HCEC 1CT (cell line): ENCODE measurements around the gene RHEX.
A peak's percentile ranks its signal among the peaks of the same experiment; 100 is the strongest.
"Not testable (repeated sequence)": the region's sequence is repeated elsewhere in the genome, so short reads cannot be mapped to it uniquely, and the experiment has no call there.

Source experiments
- DNase-seq: peaks from one replicate; pipeline ENCODE4 v3.0.0-alpha.2; 2017

Gene RHEX

DNA sequence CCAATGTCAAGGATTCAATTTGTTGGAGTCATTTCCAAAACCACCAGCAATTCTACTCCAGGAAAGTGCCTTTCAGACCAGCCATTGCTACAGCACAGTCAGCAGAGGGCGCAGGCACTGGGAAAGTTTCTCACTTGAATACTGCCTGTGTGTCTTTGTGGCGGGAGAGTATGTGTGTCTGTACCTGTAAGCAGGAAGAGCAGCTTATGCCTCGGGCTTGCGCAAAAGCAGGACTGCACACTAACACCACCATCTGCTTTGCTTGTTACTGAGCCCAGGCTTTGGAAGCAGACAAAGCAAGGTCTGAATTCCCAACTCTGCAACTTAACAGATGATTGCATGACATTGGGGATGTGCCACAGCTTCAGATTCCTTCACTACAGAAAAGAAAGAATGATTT lies 22.3 kb upstream of the RHEX start:
- peak; percentile 59 for DNase-seq

DNA sequence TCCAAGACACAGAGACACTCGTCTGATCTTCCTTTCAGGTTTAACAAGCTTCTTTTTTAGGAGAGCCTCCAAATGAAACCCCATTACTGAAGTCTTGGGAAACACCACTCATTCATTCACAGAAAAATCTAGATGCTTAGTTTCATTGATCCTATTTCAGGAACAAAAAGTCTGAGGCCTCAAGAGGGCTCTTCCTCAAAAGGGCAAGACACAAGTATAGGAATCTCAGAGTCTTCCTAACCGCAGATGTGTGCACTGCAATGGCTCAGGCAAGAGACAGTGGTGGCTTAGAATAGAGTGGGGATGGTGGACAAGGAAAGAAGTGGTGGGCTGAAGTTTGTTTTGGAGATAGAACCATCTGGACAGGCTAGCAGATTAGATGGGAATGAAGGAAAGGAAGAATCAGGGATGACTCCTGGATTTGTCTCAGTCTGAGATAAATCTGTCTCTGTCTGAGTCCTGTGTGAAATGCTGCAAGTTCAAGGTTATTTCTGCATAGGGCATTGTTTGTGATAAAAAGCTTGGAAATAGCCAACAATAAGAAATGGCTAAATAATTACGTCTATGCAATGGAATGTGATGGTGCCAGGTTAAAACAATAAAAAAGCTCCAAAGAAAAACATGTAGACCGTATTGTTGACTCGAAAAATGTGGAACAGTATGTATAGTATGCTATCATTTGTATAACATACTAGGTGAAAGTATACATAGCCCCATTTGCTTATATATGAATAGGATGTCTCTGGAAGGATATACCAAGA lies 20.4 kb upstream of the RHEX start:
- no peak for DNase-seq

DNA sequence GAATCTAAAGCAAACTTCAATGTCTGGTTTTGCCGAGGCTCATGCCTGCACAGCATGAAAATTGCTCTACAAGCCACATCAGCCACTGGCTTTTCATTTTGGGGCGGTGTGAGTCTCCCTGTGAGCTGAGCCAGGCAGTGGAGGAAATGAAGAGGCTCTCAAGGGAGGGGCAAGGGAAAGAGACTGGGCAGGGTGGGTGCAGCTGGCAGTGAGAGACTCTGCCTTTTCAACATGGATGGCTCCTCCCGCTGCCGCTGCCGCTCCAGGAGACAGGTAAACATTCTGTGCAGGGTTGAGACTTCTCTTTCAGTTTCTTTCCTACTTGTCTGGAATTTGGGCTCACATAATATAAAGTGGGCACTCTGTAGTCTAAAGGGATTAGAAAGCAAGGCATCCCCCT lies 17.9 kb upstream of the RHEX start:
- no peak for DNase-seq

DNA sequence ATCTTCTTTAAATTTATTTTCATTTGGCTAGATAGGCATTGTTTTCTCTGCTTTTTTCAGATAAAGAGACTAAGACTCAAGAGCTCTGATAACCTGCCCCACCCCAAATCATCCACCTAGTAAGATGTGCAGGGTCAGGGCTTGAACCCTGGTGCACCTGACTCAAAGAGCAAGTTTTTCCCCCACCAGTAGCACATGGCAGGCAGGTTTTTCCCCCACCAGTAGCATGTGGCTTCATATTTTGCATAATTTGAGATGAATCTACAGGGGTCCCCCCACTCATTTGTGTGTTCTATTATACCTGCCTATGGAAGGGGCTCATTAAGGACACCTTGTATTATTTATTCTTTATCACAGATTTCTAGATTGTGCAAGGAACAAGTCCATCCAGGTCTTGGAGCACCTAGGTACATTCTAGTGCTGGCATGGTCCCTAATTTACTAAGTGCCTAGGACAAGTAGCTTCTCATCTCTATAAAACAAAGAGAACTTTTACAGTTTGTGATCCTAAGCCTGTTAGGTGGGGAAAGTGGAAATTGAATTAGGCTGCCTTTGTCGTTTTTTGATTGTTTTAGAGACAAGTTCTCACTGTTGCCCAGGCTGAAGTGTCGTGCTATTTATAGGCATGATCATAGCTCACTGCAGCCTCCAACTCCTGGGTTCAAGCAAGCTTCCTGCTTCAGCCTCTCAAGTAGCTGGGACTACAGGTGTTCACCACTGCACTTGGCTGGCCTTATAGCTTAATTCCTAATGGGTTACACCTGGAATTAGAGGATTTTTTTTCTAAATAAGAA lies 16.1 kb upstream of the RHEX start:
- DNase-seq, result no peak

DNA sequence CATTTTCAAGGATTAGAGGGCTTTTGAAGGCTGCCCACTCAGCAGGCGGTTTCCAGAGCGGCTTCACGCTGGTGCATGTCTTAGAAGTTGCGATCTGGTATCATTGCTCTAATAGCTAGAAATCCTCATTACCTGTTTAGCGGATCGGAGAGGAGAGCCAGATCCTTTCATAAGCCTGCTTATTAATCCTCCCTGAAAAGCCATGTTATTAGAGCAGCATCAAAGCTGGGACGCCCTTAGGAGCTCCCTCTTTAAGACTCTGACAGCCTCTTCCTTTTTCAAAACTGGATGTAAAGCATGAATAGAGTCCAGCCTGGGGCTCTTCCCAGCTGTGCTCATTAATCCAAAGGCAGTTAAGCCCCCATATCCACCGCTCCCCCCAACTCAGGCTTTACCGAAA lies 15.4 kb upstream of the RHEX start:
- no peak for DNase-seq

DNA sequence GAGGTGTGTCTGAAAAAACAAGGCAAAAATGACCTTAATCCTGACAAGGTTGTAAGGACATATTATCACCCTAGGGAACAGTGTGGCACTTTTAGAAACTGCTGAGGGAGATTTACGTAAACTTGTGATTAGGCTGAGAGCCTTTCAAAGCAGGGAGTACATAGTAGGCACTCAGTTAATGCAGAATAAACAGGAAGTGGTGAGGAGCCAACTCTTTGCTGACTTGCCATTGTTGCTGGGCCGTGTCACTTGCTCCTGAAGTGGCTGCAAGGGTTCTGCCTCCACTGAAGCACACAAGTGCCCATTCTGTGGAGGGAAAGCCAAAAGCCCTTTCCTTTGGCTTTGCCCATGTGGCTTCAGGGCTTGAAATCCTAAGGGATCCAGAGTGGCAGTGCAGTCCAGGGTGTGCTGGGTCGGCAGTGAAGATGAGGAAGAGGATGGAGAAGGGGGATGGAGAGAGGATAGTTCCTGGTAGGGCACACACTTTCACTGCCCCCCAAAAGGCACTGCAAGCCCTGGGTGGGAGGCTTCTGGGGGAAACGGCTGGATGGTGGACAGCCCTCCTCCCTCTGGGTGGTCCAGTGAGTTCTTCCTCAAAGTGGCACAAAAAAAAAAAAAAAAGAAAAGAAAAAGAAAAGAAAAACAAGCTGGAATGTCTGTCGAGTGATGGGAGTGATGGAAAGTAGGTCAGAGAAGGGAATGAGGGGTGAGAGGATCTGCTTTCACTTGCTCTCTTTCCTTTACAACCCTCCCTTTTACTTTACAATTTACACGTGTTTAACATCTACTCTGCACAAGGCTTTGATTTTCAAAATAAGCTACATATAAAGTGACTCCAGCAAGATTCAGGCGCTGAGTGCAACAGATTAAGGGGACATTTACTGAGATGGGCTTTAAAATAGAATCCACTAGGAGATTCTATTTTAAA lies 13.7 kb upstream of the RHEX start:
- no peak for DNase-seq

DNA sequence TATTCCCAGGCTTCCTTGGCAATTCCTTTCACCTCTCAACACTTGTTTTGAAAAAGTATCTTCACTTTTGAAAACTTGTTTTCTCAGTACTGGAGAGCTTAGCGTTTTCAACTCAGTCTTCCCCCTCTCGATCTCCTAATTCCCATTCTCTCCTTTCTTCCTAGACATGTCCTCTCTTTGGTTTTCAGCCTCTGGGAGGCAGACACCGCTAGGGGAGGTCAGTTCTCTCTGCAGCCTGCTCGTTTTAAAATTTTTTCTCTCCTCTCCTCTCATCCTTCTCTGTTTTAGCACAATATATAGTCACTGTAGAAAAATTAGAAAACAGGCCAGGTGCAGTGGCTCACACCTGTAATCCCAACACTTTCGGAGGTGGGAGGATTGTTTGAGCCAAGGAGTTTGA lies 12.6 kb upstream of the RHEX start:
- no peak for DNase-seq

DNA sequence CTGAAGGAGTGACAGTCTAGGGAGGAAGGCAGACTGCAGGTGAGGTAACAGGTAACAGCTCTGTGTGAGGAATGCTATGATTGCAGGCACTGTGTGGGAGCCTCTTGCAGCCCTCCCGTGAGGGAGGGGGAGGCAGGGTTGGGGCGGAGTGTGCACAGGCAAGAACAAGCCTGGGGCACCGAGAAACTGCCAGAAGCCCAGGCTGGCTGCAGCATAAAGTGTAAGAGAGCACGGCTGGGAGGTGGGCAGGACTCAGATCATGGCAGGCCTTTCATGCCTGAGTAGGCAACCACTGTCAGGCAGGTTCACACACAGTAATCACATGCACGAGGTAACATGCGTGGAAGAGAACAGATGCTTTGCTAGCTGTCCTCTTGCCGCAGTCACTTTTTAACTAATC lies 11.3 kb upstream of the RHEX start:
- DNase-seq, result no peak

DNA sequence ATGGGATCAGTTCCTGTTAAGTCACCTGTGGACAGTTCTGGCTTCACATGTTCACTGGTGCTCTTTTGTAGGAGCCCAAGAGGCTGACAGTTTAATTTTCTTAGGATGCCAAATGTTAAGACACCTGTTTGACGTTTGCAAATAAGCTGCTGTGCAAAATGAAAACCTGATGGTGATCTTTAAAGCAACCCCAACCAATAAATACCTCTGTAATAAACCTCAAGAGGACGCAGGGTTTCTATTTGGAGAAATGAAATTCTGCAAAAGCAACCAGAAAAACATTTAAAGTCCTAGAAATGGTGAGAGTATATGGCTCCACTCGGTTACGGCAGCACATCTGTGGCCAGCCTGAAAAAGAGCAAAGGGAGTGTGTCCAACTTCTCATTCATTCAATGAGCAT lies 5.7 kb upstream of the RHEX start:
- no peak for DNase-seq

DNA sequence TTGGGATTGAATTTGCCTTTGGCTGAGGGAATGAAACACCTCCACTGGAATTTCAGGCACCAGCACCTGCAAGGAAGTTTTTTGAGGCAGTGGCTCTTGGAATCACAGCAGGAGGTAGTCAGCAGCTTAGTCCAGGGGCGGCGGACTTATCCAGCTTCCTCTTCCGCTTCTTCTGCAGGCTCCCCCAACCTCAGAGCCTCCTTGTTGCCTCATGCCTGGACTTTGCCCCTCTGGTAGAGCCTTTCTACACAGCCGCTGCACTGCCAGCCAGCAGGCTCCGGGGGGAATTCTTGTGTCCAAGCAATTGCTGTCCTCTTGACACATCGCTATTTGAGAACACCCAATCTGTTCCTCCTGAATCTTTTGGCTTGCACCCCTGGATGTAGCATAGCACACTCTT lies 4.4 kb upstream of the RHEX start:
- no peak for DNase-seq

DNA sequence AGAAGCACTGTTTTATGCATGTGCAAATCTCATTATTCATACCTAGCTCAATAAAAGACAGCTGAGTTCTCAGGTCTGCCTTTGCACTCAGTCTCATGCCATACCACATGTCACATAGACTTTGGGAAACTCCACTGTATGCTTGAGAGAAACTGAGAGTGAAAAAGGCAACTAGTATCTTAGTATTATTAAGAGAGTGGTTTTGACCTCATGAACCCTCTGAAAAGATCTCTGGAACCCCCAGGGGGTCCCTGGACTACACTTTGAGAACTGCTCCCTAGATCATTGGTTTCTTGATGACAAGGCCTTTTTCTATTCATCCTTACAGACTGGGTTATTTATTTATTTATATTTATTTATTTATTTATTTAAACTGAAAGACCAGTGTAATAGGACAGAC lies 3.7 kb upstream of the RHEX start:
- no peak for DNase-seq

DNA sequence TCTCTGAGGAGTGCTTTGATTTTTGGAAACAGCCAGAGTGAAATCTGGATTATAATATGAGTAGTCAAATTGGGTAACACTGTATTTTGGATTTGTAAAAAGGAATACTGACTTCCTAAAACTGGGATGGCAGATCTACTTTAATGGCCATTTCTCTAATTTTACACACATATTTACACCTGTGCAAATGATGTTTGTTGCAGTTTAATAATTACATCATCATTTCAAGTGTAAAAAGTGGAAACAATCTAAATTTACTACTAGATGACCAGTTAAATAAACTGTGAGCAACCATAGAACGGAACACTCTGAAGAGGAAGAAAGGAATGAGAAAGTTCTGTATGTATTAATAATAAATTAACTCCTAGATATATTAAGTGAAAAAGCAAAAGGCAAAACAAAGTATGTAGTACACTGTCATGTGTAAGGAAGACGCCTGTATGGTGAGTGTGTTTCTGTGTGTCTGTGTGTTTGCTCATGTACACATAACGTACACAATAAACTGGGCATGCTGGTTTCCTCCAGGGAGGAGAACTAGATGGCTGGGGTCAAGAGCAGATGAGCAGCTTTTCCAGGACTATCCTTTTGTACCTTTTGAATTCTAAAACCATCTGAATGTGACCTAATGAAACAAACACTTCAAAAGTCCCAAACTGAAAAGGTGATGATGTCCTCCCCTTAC lies 2.9 kb upstream of the RHEX start:
- DNase-seq, result no peak

DNA sequence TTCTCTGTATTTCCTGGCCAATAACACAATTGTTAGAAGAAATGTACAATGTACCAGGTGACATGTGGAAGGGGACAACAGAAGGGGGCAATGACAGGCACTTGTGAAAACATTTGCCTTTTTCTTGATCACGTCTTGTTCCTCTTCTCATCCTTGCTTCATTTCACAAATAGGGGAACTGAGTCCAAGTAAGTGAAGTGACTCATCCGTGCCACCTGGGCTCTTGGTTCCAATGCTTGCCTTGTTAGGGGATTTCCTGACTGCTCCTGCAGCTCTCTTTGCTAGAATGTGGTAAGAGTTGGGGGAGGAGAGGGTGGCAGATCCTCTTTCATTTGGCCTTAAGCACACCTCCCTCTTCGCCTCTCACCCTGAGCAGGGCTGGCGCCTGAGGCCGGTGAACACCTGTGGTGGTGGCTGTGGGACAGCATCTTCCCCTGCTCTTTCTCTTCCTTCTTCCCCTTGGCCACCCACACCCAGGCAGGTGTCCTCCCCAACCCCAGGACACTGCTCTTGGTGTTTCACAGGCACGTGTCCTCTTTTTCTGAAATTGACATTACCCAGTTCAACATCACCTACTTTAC lies 2.2 kb upstream of the RHEX start:
- DNase-seq, result no peak

DNA sequence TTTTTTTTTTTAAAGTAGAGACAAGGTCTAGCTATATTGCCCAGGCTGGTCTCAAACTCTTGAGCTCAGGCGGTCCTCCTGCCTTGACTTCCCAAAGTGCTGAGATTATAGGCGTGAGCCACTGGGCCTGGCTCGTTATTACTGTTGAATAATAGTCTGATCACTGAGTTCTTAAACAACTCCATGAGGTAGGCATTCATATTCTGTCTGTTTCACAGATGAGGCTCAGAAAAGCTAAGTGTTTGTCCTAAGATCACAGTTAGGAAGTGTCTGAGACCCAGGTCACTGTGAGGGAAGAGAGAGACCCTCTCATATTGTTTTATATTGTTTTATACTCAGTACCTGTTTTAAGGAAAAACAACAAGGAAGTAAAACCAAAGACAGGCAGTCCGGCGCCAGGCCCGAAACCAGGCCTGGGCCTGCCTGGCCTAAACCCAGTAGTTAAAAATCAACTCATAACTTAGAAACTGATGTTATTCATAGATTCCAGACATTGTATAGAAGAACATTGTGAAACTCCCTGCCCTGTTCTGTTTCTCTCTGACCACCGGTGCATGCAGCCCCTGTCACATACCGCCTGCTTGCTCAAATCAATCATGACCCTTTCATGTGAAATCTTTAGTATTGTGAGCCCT lies 625 bp upstream of the RHEX start:
- not testable (repeated sequence) for DNase-seq

DNA sequence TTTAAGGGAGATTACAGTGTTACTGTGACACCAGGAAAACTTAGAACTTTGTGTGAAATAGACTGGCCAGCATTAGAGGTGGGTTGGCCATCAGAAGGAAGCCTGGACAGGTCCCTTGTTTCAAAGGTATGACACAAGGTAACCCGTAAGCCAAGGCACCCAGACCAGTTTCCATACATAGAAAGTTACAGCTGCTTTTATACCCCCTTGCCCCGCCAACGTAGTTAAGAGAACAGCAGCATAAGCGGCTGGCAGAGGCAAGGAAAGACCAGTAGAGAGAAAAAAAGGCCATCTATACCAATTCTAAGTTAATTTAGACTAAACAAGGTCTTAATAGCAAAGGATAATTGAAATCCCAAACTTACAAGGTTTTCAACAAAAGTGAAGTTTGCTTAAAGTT lies 643 bp downstream of the RHEX start:
- not testable (repeated sequence) for DNase-seq

DNA sequence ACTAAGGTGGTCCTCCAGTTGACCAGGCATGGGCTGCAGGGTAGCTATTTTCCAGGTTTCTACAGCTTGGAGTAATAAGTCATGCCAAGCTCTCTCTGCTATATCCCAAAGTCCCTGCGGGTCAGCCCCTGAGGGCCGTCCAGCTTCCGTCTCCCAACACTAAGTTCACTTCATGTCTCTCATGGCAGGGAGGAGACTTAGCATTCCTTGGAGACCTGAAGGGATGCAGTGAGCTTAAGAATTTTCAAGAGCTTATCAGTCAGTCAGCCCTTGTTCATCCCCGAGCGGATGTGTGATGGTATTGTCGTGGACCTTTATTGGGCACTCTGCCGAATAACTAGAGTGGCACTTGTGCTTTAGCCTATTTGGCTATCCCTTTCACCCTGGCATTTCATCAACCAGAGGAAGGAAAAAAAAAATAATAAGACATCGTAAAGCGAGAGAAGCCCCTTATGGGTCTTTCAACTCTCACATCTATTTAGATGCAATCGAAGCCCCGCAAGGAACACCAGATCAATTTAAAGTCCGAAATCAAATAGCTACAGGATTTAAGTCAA lies 2.2 kb downstream of the RHEX start:
- not testable (repeated sequence) for DNase-seq

DNA sequence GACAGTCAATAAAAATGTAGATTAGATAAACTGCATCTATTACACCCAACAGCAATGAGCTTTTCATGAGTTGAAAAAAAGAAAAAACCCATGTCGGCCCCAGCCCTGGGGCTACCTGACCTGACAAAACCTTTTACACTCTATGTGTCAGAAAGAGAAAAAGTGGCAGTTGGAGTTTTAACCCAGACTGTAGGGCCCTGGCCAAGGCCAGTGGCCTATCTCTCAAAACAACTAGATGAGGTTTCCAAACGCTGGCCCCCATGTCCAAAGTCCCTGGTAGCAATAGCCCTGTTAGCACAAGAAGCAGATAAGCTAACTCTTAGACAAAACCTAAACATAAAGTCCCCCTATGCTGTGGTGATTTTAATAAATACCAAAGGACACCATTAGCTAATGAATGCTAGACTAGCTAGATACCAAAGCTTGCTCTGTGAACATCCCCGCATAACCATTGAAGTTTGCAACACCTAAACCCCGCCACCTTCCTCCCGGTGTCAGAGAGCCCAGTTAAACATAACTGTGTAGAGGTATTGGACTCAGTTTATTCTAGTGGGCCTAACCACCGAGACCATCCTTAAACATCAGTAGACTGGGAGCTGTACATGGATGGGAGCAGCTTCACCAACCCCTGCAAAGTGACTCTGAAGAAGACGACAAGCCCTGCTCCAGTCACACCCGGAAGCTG lies 2.8 kb downstream of the RHEX start:
- DNase-seq, result not testable (repeated sequence)

DNA sequence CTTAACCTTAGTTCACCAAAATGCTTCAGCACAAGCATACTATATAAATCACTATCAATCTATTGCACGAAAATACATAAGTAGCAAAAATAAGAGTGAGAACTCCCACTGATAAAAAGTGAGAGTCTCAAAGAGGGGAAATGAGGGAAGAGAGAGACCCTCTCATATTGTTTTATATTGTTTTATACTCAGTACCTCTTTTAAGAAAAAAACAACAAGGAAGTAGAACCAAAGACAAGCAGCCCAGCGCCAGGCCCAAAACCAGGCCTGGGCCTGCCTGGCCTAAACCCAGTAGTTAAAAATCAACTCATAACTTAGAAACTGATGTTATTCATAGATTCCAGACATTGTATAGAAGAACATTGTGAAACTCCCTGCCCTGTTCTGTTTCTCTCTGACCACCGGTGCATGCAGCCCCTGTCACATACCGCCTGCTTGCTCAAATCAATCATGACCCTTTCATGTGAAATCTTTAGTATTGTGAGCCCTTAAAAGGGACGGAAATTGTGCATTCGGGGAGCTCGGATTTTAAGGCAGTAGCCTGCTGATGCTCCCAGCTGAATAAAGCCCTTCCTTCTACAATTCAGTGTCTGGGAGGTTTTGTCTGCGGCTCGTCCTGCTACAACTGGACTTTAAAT lies 5.4 kb downstream of the RHEX start:
- not testable (repeated sequence) for DNase-seq

DNA sequence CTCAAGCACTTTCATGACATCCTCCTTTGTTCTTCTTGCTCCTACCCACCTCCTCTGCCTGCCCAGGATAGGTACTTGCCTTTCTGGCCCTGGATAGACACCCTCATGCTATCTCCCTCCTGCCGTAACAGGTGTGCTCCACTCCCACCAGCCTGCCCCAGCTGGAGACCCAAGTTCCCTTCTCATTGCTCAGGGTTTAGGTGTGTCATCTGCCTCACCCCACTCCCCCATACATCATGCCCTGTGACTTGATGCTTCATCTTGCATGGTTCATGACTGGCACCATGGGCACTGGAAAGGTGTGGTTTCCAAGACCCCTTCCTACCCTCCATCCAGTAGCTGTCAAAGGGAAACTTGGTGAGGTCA lies 5.9 kb downstream of the RHEX start:
- no peak for DNase-seq

DNA sequence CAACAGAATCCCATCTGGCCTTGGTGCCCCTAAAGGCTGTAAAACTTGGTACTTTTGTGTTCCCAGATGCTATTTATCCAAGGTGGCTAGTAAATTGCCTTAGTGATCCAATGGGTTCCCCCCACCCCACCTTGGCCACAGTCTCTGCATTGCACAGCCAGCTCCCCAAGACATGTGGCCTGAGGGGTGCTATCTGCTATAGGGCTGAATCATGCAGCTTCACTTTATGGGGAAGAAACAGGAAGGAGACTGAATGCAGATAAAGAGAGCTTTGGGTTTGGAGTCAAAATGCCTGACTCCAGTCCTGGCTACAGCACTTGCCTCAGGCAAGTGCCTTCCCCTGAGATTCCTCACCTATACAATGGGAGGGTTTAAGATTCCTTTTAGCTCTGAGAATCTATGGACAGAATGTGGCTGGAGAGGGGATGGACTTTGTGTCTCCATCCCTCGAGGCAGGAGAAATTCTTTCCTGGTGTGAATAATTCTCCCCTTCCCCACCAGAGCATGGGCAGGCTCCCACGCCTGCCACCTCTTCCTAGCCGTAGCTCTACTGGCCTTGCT lies 6.5 kb downstream of the RHEX start:
- no peak for DNase-seq
